Measurements from ENCODE around the gene CCDC178.
"Not testable (repeated sequence)": the region's sequence is repeated elsewhere in the genome, so short reads cannot be mapped to it uniquely, and the experiment has no call there.

Gene CCDC178

DNA sequence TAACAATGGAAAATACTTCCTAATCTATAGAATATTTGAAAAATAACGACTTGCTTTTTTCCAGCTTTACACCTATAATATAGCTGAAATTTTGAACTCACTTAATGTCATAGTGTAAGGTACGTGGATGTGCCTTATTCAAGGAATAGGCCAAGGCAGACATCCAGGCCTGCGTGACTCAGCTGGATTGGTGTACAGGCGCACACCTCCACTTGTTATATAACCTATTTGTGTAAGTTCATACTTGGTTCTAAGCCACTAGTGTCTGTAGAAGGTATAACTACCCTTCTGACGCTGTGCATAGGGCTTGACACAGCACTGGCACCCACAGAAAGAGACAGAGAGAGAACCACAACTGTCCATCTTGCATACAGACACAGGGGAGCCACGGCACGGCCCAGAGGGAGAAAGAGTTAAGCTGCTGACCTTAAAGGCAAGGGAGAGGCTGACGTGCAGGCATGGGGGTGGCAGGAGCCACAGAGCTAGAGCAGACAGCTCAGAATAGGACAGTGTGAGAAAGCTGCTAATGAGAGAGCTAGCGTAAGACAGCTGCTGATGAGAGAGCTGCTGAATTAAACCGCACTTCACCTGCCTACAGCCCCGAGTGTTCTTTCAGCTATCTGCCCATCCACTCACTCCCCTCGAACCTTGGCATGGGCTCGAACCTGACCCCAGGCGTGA is 16.1 kb downstream of the CCDC178 start:
- TF ChIP-seq, protein P1, sequence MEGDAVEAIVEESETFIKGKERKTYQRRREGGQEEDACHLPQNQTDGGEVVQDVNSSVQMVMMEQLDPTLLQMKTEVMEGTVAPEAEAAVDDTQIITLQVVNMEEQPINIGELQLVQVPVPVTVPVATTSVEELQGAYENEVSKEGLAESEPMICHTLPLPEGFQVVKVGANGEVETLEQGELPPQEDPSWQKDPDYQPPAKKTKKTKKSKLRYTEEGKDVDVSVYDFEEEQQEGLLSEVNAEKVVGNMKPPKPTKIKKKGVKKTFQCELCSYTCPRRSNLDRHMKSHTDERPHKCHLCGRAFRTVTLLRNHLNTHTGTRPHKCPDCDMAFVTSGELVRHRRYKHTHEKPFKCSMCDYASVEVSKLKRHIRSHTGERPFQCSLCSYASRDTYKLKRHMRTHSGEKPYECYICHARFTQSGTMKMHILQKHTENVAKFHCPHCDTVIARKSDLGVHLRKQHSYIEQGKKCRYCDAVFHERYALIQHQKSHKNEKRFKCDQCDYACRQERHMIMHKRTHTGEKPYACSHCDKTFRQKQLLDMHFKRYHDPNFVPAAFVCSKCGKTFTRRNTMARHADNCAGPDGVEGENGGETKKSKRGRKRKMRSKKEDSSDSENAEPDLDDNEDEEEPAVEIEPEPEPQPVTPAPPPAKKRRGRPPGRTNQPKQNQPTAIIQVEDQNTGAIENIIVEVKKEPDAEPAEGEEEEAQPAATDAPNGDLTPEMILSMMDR (IDR thresholded peaks at IDR 0.05; ENCODE audit: low read depth, low read length), result no peak
- no peak for DNase-seq (ENCODE audit: extremely low read depth, low read depth)

DNA sequence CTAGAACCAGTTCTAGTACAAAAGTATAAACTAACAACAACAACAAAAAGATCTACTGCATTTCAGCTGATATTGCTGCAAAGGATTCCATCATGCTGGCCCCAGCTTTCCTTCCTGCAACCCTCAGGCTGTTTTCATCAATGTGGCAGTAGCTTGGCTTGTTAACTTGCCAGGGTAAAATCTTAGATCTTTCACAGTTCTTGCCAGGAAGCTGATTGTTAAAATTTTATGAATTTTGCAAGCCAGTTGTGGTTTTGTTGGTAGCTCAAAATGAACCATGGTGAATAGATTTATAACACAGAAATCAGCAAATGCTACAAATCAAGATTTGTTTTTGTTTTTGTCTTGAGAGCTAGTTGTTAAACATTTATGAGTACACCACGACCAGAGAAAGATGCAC is 19.3 kb downstream of the CCDC178 start:
- TF ChIP-seq, protein P1 (IDR thresholded peaks at IDR 0.05; ENCODE audit: low read depth, low read length), result no peak

GRCh38 chr18:33404244-33404873 is 36.2 kb downstream of the CCDC178 start:
- DNase-seq (ENCODE audit: extremely low read depth, low read depth), result no peak

More for the DNA sequence above, 19.3 kb downstream of the CCDC178 start:
- no peak for DNase-seq (ENCODE audit: extremely low read depth, low read depth)

GRCh38 chr18:33398939-33399338 is 41.6 kb downstream of the CCDC178 start:
- DNase-seq (ENCODE audit: extremely low read depth, low read depth), result not testable (repeated sequence)

More at GRCh38 chr18:33404244-33404873, 36.2 kb downstream of the CCDC178 start:
- TF ChIP-seq, protein P1 (IDR thresholded peaks at IDR 0.05; ENCODE audit: low read depth, low read length), result peak; percentile 10

- TF ChIP-seq, protein P1 (IDR thresholded peaks at IDR 0.05; ENCODE audit: low read depth, low read length), result no peak
- no peak for DNase-seq (ENCODE audit: extremely low read depth, low read depth)
Observed at GRCh38 chr18:33375829-33376228, 64.7 kb downstream of the CCDC178 start.

DNA sequence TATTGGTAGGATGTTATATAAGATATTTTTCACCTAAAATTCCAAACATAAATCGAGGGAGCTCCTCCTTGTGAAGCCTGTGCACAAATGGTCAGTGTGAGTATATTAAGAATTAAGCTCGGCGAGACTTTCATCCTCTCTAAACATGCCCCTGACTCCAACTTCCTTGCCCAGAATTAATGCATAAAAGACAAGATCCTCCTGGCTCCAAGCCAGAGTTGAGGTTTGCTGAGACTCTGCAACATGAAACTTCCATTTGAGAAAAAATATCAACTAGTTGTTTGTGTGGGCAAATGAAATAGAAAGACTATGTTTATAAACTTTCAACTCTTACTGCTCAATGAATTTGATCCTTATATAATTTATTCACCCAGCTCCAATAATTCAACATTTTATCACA is 68.1 kb downstream of the CCDC178 start:
- no peak for DNase-seq (ENCODE audit: extremely low read depth, low read depth)
- TF ChIP-seq, protein P1 (IDR thresholded peaks at IDR 0.05; ENCODE audit: low read depth, low read length), result no peak

GRCh38 chr18:33369711-33370449 is 70.6 kb downstream of the CCDC178 start:
- TF ChIP-seq, protein P1 (IDR thresholded peaks at IDR 0.05; ENCODE audit: low read depth, low read length), result no peak
- no peak for DNase-seq (ENCODE audit: extremely low read depth, low read depth)
